H1 (cell line): Measurements from ENCODE around the gene C2orf74. TPM values are rescaled to one million over a fixed set of nuclear protein-coding genes. Genes with fewer than 3 reads are reported as not detected.

Experiments used
- CTCF ChIA-PET: fragments of 300-600 bp; sonication (Branson Sonifier 250); formaldehyde crosslinking; loops from one replicate; lab custom pipeline; 2021; ENCODE audit not compliant: partially characterized antibody; lab: Charles Lee
- POLR2A ChIA-PET: fragments of 300-600 bp; sonication (Branson Sonifier 250); formaldehyde crosslinking; loops from one replicate; lab custom pipeline; 2021; ENCODE audit warnings: inconsistent platforms; ENCODE audit not compliant: partially characterized antibody; lab: Charles Lee
- DNase-seq, 2 experiments: peaks; one replicate each; pipeline versions ENCODE4 v3.0.0 to v3.0.0-alpha.2; 2010 to 2022; ENCODE audit warnings: low spot score in 2 of 2, low read depth in 1 of 2, mixed read lengths in 1 of 2
- FAIRE-seq: peaks from 2 replicates; lab custom pipeline; 2011; peaks lifted over from hg19 to GRCh38; lab: Jason Lieb, UNC
- H2AFZ ChIP-seq: 2 replicates; pipeline ENCODE4 v1.8.1; 2012; ENCODE audit warnings: low read length, inconsistent platforms
- H2AK5ac ChIP-seq: 2 replicates; pipeline ENCODE4 v1.6.1; 2013; ENCODE audit warnings: low read depth, low read length
- H2BK120ac ChIP-seq: replicated peaks from 2 replicates; pipeline ENCODE3; 2013; ENCODE audit warnings: low read depth, low read length, inconsistent platforms
- H2BK12ac ChIP-seq: 2 replicates; pipeline ENCODE4 v1.6.1; 2013; ENCODE audit warnings: low read depth, low read length
- H2BK15ac ChIP-seq: 2 replicates; pipeline ENCODE4 v1.6.1; 2013; ENCODE audit warnings: low read length
- H2BK20ac ChIP-seq: 2 replicates; pipeline ENCODE4 v1.6.1; 2013; ENCODE audit warnings: low read length
- H2BK5ac ChIP-seq: 2 replicates; pipeline ENCODE4 v1.6.1; 2013; ENCODE audit warnings: low read depth, low read length
- H3K14ac ChIP-seq: 2 replicates; pipeline ENCODE4 v1.6.1; 2013; ENCODE audit warnings: inconsistent platforms; ENCODE audit not compliant: insufficient read length
- H3K18ac ChIP-seq: 2 replicates; pipeline ENCODE4 v1.6.1; 2013; ENCODE audit warnings: low read length; ENCODE audit errors: extremely low read depth
- H3K23ac ChIP-seq: 2 replicates; pipeline ENCODE4 v1.6.1; 2013; ENCODE audit warnings: inconsistent platforms; ENCODE audit not compliant: insufficient read length
- H3K23me2 ChIP-seq: 2 replicates; pipeline ENCODE4 v1.6.1; 2013; ENCODE audit warnings: low read depth, low read length
- H3K27ac ChIP-seq: 2 replicates; pipeline ENCODE4 v1.6.1; 2011; ENCODE audit warnings: low read depth, low read length, inconsistent platforms
- H3K27me3 ChIP-seq, 4 experiments: replicated peaks in 1 of 4; 1 replicate in 1 of 4; 2 replicates in 3 of 4; pipeline versions ENCODE4 v1.6.1 to v1.8.1; 2011 to 2013; ENCODE audit warnings: low read length in 3 of 4, mild to moderate bottlenecking in 3 of 4, inconsistent platforms in 2 of 4, mixed read lengths in 2 of 4, moderate library complexity in 1 of 4; ENCODE audit not compliant: control insufficient read depth in 3 of 4, insufficient read depth in 3 of 4; ENCODE audit errors: extremely low read depth in 1 of 4
- H3K36me3 ChIP-seq, 4 experiments: 2 replicates each; pipeline versions ENCODE4 v1.6.1 to v1.8.1; 2011 to 2013; ENCODE audit warnings: mild to moderate bottlenecking in 4 of 4, low read length in 3 of 4, moderate library complexity in 2 of 4, control low read depth in 1 of 4, inconsistent platforms in 1 of 4; ENCODE audit not compliant: insufficient read depth in 4 of 4, control insufficient read depth in 2 of 4
- H3K4ac ChIP-seq: replicated peaks from 2 replicates; pipeline ENCODE3; 2013; ENCODE audit warnings: low read length, low read depth, mixed read lengths, inconsistent platforms; ENCODE audit not compliant: insufficient read length
- H3K4me1 ChIP-seq, 4 experiments: replicated peaks in 1 of 4; 1 replicate in 1 of 4; 2 replicates in 3 of 4; pipeline versions ENCODE4 v1.6.1 to v1.8.1; 2011 to 2013; ENCODE audit warnings: low read length in 3 of 4, inconsistent platforms in 2 of 4, mixed read lengths in 1 of 4; ENCODE audit not compliant: insufficient read depth in 4 of 4, control insufficient read depth in 3 of 4
- H3K4me2 ChIP-seq, 2 experiments: 2 replicates each; pipeline versions ENCODE4 v1.6.1 to v1.8.1; 2011 to 2013; ENCODE audit warnings: low read depth in 2 of 2, low read length in 2 of 2, control low read depth in 1 of 2, inconsistent platforms in 1 of 2, mild to moderate bottlenecking in 1 of 2; ENCODE audit not compliant: insufficient read depth in 1 of 2
- H3K4me3 ChIP-seq, 4 experiments: fragments of 200-600, 300-600 bp in 1 of 4; sonication (generic), shearing (Covaris generic), sonication (Bioruptor Twin) in 1 of 4; 2 replicates each; pipeline versions ENCODE4 v1.5.1 to v1.8.1; 2011 to 2016; ENCODE audit warnings: low read length in 4 of 4, low read depth in 3 of 4, control low read depth in 2 of 4, inconsistent platforms in 2 of 4, mild to moderate bottlenecking in 2 of 4, mixed read lengths in 1 of 4, moderate library complexity in 1 of 4; ENCODE audit not compliant: insufficient read depth in 2 of 4; ENCODE audit errors: extremely low read depth in 1 of 4
- H3K56ac ChIP-seq: replicated peaks from 2 replicates; pipeline ENCODE3; 2013; ENCODE audit warnings: low read depth, mild to moderate bottlenecking, mixed read lengths, low read length, inconsistent platforms; ENCODE audit not compliant: insufficient read length
- H3K79me1 ChIP-seq: 2 replicates; pipeline ENCODE4 v1.6.1; 2013; ENCODE audit warnings: low read depth, low read length, control low read depth
- H3K79me2 ChIP-seq, 2 experiments: 2 replicates each; pipeline versions ENCODE4 v1.6.1 to v1.8.1; 2012 to 2013; ENCODE audit warnings: low read length in 2 of 2, mild to moderate bottlenecking in 2 of 2, inconsistent platforms in 1 of 2; ENCODE audit not compliant: insufficient read depth in 2 of 2, control insufficient read depth in 1 of 2
- H3K9ac ChIP-seq, 4 experiments: replicated peaks in 1 of 4; 1 replicate in 1 of 4; 2 replicates in 3 of 4; pipeline versions ENCODE4 v1.6.1 to v1.8.1; 2011 to 2013; ENCODE audit warnings: low read depth in 3 of 4, low read length in 3 of 4, control low read depth in 2 of 4, mild to moderate bottlenecking in 2 of 4, moderate library complexity in 2 of 4, inconsistent platforms in 1 of 4; ENCODE audit errors: extremely low read depth in 1 of 4
- H3K9me3 ChIP-seq, 2 experiments: 2 replicates each; pipeline versions ENCODE4 v1.6.1 to v1.8.1; 2012 to 2013; ENCODE audit warnings: mild to moderate bottlenecking in 2 of 2, moderate library complexity in 2 of 2, control low read depth in 1 of 2, inconsistent platforms in 1 of 2, low read depth in 1 of 2, low read length in 1 of 2, mixed read lengths in 1 of 2; ENCODE audit not compliant: insufficient read depth in 2 of 2
- H4K20me1 ChIP-seq, 2 experiments: replicated peaks in 1 of 2; 2 replicates each; pipeline versions ENCODE3 to v1.8.1; 2011 to 2013; ENCODE audit warnings: inconsistent platforms in 2 of 2, low read length in 2 of 2, mild to moderate bottlenecking in 1 of 2; ENCODE audit not compliant: insufficient read depth in 2 of 2, control insufficient read depth in 1 of 2
- H4K5ac ChIP-seq: 2 replicates; pipeline ENCODE4 v1.6.1; 2013; ENCODE audit warnings: low read length, low read depth, mixed read lengths, inconsistent platforms; ENCODE audit not compliant: insufficient read length
- H4K8ac ChIP-seq: 2 replicates; pipeline ENCODE4 v1.8.0; 2013; ENCODE audit warnings: mild to moderate bottlenecking, moderate library complexity, low read length, inconsistent platforms; ENCODE audit not compliant: insufficient read depth; ENCODE audit errors: extremely low read depth
- H4K91ac ChIP-seq: replicated peaks from 2 replicates; pipeline ENCODE3; 2013; ENCODE audit warnings: low read length, mixed read lengths, inconsistent platforms; ENCODE audit not compliant: insufficient read length
- ATF2 ChIP-seq: IDR thresholded peaks from 2 replicates; pipeline ENCODE4 v1.6.1; 2012; ENCODE audit warnings: low read length, inconsistent platforms
- CHD1 ChIP-seq: IDR thresholded peaks from 2 replicates; pipeline ENCODE4 v1.6.1; 2012; ENCODE audit warnings: low read depth, low read length, improper control_type of control experiment
- CREB1 ChIP-seq: IDR thresholded peaks from 2 replicates; pipeline ENCODE4 v1.6.1; 2012; ENCODE audit warnings: inconsistent platforms
- GTF2F1 ChIP-seq: IDR thresholded peaks from 2 replicates; pipeline ENCODE4 v1.6.1; 2012; ENCODE audit warnings: low read depth, low read length, improper control_type of control experiment, borderline replicate concordance
- HDAC6 ChIP-seq: IDR thresholded peaks from one replicate; pipeline ENCODE4 v1.7.1; 2012; ENCODE audit warnings: low read depth, mild to moderate bottlenecking, inconsistent platforms, low read length, moderate library complexity
- JUN ChIP-seq: IDR thresholded peaks from 2 replicates; pipeline ENCODE4 v1.6.1; 2011; ENCODE audit warnings: low read depth, mild to moderate bottlenecking, improper control_type of control experiment, low read length
- POU5F1 ChIP-seq: IDR thresholded peaks from 2 replicates; pipeline ENCODE4 v1.6.1; 2011; ENCODE audit warnings: low read depth, mild to moderate bottlenecking, low read length, moderate library complexity
- RBBP5 ChIP-seq: IDR thresholded peaks from 2 replicates; pipeline ENCODE4 v1.7.1; 2012; ENCODE audit warnings: low read depth, mild to moderate bottlenecking, inconsistent platforms, low read length, moderate library complexity, borderline replicate concordance
- RXRA ChIP-seq: IDR thresholded peaks from 2 replicates; pipeline ENCODE4 v1.6.1; 2011; ENCODE audit warnings: low read depth, mild to moderate bottlenecking, low read length, moderate library complexity; ENCODE audit not compliant: insufficient read depth
- SAP30 ChIP-seq: fragments of 300-600 bp; sonication (generic); IDR thresholded peaks from 2 replicates; pipeline ENCODE4 v1.7.1; 2012; ENCODE audit warnings: low read length, moderate library complexity, mild to moderate bottlenecking, inconsistent platforms; ENCODE audit not compliant: insufficient read depth, insufficient replicate concordance
- SIRT6 ChIP-seq: IDR thresholded peaks from one replicate; pipeline ENCODE4 v1.7.1; 2012; ENCODE audit warnings: low read length, inconsistent platforms
- TCF12 ChIP-seq: IDR thresholded peaks from 2 replicates; pipeline ENCODE4 v1.6.1; 2011; ENCODE audit warnings: low read depth, mild to moderate bottlenecking, low read length
- ZNF274 ChIP-seq: IDR thresholded peaks from 2 replicates; pipeline ENCODE4 v1.7.0; 2012; ENCODE audit warnings: low read length, borderline replicate concordance; ENCODE audit errors: extremely low read depth
- WGBS, 2 experiments: shearing (Covaris generic) in 1 of 2; methylation state at CpG; one replicate each; pipeline versions ENCODE4 v1.1.6 to v1.1.7; 2013 to 2015; ENCODE audit warnings: low lambda C conversion rate in 2 of 2, mixed read lengths in 2 of 2, inconsistent platforms in 1 of 2, low coverage in 1 of 2, missing lambda C conversion rate in 1 of 2; ENCODE audit not compliant: insufficient replicate concordance in 2 of 2, insufficient coverage in 1 of 2, insufficient read length in 1 of 2; ENCODE audit errors: extremely low coverage in 1 of 2, missing lambda C conversion rate in 1 of 2; 5-methylcytosine and 5-hydroxymethylcytosine counted together
- polyA plus RNA-seq, 7 experiments: library from polyadenylated mRNA; depleted of rRNA in 3 of 7; stranded (reverse) in 5 of 7; unstranded in 2 of 7; fragments of >200 nt in 5 of 7; fragments of 200-250 nt in 2 of 7; gene quantifications; 1 replicate in 5 of 7; 2 replicates in 1 of 7; 4 replicates in 1 of 7; pipeline versions ENCODE4 v1.2.1 to v1.2.3, GENCODE V29; 2011 to 2013; ENCODE audit warnings: missing spikeins in 2 of 7, mixed read lengths in 2 of 7
- total RNA-seq: library from RNA; stranded (reverse); fragmentation: NEBNext Ultra II Directional; extraction: Animal tissue kit (Norgen Biotek cat#: 25700); gene quantifications from 2 replicates; pipeline ENCODE4 v1.2.1, GENCODE V29; 2021

C2orf74 gene
- total and polyA plus RNA-seq, 2 of the 8 experiments (the other 6 are each of a cell fraction or from before 2014, with no cell fraction given) = 2.6 to 9.3 TPM

- 95% methylated on average over 3 of the region's 3 CpGs; no CpG with 5 or more reads in 1 of the 2 experiments for WGBS, 2 experiments
- H3K56ac ChIP-seq = no peak overlapping the region
- FAIRE-seq = no peak
Measured at GRCh38 chr2:61125798-61126197, 36.2 kb upstream of the C2orf74 start.

More at GRCh38 chr2:61125798-61126197, 36.2 kb upstream of the C2orf74 start:
- H3K23me2 ChIP-seq = no peaks in the 10 kb centered on the region; the same call in 1 of the 2 replicates
- H2BK20ac ChIP-seq = no peak overlapping the region
- H3K4ac ChIP-seq = no peak overlapping the region
- no peaks in the 10 kb centered on the region for H4K20me1 ChIP-seq
- H4K8ac ChIP-seq = no peak overlapping the region
- no peaks in the 10 kb centered on the region for H3K79me2 ChIP-seq
- H3K4me3 ChIP-seq = no peak overlapping the region
- H4K5ac ChIP-seq = no peak overlapping the region
- H3K36me3 ChIP-seq = no peaks in the 10 kb centered on the region
- no peak overlapping the region for H2BK12ac ChIP-seq
- H2BK5ac ChIP-seq = no peak overlapping the region
- POLR2A ChIA-PET = no interaction called here
- no peaks in the 10 kb centered on the region for H3K79me1 ChIP-seq
- no peak overlapping the region for H3K23ac ChIP-seq
- no peak overlapping the region for H2BK15ac ChIP-seq
- H2AFZ ChIP-seq = no peak overlapping the region
- CTCF ChIA-PET = interaction anchor here (1.0 kb wide), 1 partner anchor 9 kb away, joined by 3 read pairs; no protein-coding TSS in a partner anchor
- TF ChIP-seq ATF2 = no peak
- TF ChIP-seq TCF12 = no peak
- no peak for TF ChIP-seq SAP30
- no peak for TF ChIP-seq GTF2F1
- TF ChIP-seq SIRT6 = no peak
- no peak for TF ChIP-seq CREB1
- TF ChIP-seq ZNF274 = no peak
- TF ChIP-seq POU5F1 = no peak
- TF ChIP-seq RXRA = no peak
- no peak for TF ChIP-seq JUN
- no peak for TF ChIP-seq HDAC6
- no peak for TF ChIP-seq RBBP5
- no peak for TF ChIP-seq CHD1
- no peak overlapping the region for H3K4me2 ChIP-seq
- H3K18ac ChIP-seq = no peak overlapping the region
- no peak for DNase-seq
- no peak overlapping the region for H2BK120ac ChIP-seq
- no peak overlapping the region for H3K27ac ChIP-seq
- H3K27me3 ChIP-seq = no peaks in the 10 kb centered on the region
- no peak overlapping the region for H3K14ac ChIP-seq
- H3K9me3 ChIP-seq = no peaks in the 10 kb centered on the region
- no peak overlapping the region for H2AK5ac ChIP-seq
- H3K9ac ChIP-seq = no peak overlapping the region
- no peak overlapping the region for H4K91ac ChIP-seq
- H3K4me1 ChIP-seq = peaks cover 0 to 4% (median 0%) of the 10 kb centered on the region in 4 experiments; a peak in 2 of 7 replicates
